ENCODE results near the gene LKAAEAR1.

Gene LKAAEAR1

GRCh38 chr20:64074184-64074789 is 9.9 kb downstream of the LKAAEAR1 start:
- TF ChIP-seq CREB5 (CRISPR knock-in tag; IDR thresholded peaks at IDR 0.05; ENCODE audit: low read depth) (no peak), TCF4 (CRISPR knock-in tag; IDR thresholded peaks at IDR 0.05; ENCODE audit: borderline replicate concordance) (no peak), ZC3H10 (CRISPR knock-in tag; IDR thresholded peaks at IDR 0.05) (no peak), OSR1 (CRISPR knock-in tag; IDR thresholded peaks at IDR 0.05) (no peak), CSRNP3 (CRISPR knock-in tag; IDR thresholded peaks at IDR 0.05) (no peak), GLIS3 (CRISPR knock-in tag; IDR thresholded peaks at IDR 0.05) (no peak), ZFP3 (CRISPR knock-in tag; IDR thresholded peaks at IDR 0.05) (no peak), CSDC2 (CRISPR knock-in tag; IDR thresholded peaks at IDR 0.05) (no peak), ESRRG (CRISPR knock-in tag; IDR thresholded peaks at IDR 0.05) (no peak), PPARA (CRISPR knock-in tag; IDR thresholded peaks at IDR 0.05; ENCODE audit: borderline replicate concordance) (no peak), SNAI2 (CRISPR knock-in tag; IDR thresholded peaks at IDR 0.05) (no peak), ISL1 (CRISPR knock-in tag; IDR thresholded peaks at IDR 0.05) (no peak), ARNTL (CRISPR knock-in tag; IDR thresholded peaks at IDR 0.05; ENCODE audit: borderline replicate concordance, low read depth) (no peak), RARB (CRISPR knock-in tag; IDR thresholded peaks at IDR 0.05) (no peak), TOX (CRISPR knock-in tag; IDR thresholded peaks at IDR 0.05; ENCODE audit: borderline replicate concordance) (no peak), ZNF8 (CRISPR knock-in tag; IDR thresholded peaks at IDR 0.05) (no peak), ZNF70 (CRISPR knock-in tag; IDR thresholded peaks at IDR 0.05) (no peak), PATZ1 (CRISPR knock-in tag; IDR thresholded peaks at IDR 0.05; ENCODE audit: borderline replicate concordance) (no peak)
- TF ChIP-seq, protein P1, sequence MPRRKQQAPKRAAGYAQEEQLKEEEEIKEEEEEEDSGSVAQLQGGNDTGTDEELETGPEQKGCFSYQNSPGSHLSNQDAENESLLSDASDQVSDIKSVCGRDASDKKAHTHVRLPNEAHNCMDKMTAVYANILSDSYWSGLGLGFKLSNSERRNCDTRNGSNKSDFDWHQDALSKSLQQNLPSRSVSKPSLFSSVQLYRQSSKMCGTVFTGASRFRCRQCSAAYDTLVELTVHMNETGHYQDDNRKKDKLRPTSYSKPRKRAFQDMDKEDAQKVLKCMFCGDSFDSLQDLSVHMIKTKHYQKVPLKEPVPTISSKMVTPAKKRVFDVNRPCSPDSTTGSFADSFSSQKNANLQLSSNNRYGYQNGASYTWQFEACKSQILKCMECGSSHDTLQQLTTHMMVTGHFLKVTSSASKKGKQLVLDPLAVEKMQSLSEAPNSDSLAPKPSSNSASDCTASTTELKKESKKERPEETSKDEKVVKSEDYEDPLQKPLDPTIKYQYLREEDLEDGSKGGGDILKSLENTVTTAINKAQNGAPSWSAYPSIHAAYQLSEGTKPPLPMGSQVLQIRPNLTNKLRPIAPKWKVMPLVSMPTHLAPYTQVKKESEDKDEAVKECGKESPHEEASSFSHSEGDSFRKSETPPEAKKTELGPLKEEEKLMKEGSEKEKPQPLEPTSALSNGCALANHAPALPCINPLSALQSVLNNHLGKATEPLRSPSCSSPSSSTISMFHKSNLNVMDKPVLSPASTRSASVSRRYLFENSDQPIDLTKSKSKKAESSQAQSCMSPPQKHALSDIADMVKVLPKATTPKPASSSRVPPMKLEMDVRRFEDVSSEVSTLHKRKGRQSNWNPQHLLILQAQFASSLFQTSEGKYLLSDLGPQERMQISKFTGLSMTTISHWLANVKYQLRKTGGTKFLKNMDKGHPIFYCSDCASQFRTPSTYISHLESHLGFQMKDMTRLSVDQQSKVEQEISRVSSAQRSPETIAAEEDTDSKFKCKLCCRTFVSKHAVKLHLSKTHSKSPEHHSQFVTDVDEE (CRISPR knock-in tag; IDR thresholded peaks at IDR 0.05), result no peak
- TF ChIP-seq, protein P2, sequence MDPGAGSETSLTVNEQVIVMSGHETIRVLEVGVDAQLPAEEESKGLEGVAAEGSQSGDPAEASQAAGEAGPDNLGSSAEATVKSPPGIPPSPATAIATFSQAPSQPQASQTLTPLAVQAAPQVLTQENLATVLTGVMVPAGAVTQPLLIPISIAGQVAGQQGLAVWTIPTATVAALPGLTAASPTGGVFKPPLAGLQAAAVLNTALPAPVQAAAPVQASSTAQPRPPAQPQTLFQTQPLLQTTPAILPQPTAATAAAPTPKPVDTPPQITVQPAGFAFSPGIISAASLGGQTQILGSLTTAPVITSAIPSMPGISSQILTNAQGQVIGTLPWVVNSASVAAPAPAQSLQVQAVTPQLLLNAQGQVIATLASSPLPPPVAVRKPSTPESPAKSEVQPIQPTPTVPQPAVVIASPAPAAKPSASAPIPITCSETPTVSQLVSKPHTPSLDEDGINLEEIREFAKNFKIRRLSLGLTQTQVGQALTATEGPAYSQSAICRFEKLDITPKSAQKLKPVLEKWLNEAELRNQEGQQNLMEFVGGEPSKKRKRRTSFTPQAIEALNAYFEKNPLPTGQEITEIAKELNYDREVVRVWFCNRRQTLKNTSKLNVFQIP (CRISPR knock-in tag; IDR thresholded peaks at IDR 0.05; ENCODE audit: borderline replicate concordance, low read depth), result no peak
- no peak for ATAC-seq

GRCh38 chr20:64073476-64074183 is 10.6 kb downstream of the LKAAEAR1 start:
- no peak for ATAC-seq
- TF ChIP-seq TCF4 (CRISPR knock-in tag; IDR thresholded peaks at IDR 0.05; ENCODE audit: borderline replicate concordance) (no peak), RARB (CRISPR knock-in tag; IDR thresholded peaks at IDR 0.05) (no peak), PPARA (CRISPR knock-in tag; IDR thresholded peaks at IDR 0.05; ENCODE audit: borderline replicate concordance) (no peak), ESRRG (CRISPR knock-in tag; IDR thresholded peaks at IDR 0.05) (no peak), PATZ1 (CRISPR knock-in tag; IDR thresholded peaks at IDR 0.05; ENCODE audit: borderline replicate concordance) (no peak), CSRNP3 (CRISPR knock-in tag; IDR thresholded peaks at IDR 0.05) (no peak), ZC3H10 (CRISPR knock-in tag; IDR thresholded peaks at IDR 0.05) (no peak), ZFP3 (CRISPR knock-in tag; IDR thresholded peaks at IDR 0.05) (no peak), OSR1 (CRISPR knock-in tag; IDR thresholded peaks at IDR 0.05) (no peak), TOX (CRISPR knock-in tag; IDR thresholded peaks at IDR 0.05; ENCODE audit: borderline replicate concordance) (no peak), ZNF70 (CRISPR knock-in tag; IDR thresholded peaks at IDR 0.05) (no peak), CSDC2 (CRISPR knock-in tag; IDR thresholded peaks at IDR 0.05) (no peak)
- TF ChIP-seq, protein P2 (CRISPR knock-in tag; IDR thresholded peaks at IDR 0.05; ENCODE audit: borderline replicate concordance, low read depth), result no peak

Measured in SK-N-SH treated with all-trans-retinoic acid at 6 μM for 48 hours (cell line).